Right atrium auricular region (tissue), 2 donors: ENCODE results near the gene ZNF547. TPM values are rescaled to one million over a fixed set of nuclear protein-coding genes. Genes with fewer than 3 reads are reported as not detected.

Experiments used
- DNase-seq: peaks from one replicate; pipeline ENCODE4 v3.0.0-alpha.2; 2019; ENCODE audit warnings: low spot score
- H3K27ac ChIP-seq, 2 donors: fragments of 200-600 bp; sonication (generic); 1 replicate in 1 of 2; 2 replicates in 1 of 2; pipeline ENCODE4 v1.5.1; 2016 to 2019
- H3K27me3 ChIP-seq, 2 donors: fragments of 200-600 bp; sonication (generic); one replicate each; pipeline versions ENCODE4 v1.5.1 to v1.6.0; 2017 to 2019
- H3K36me3 ChIP-seq: fragments of 200-600 bp; sonication (generic); one replicate; pipeline ENCODE4 v1.5.1; 2016
- H3K4me1 ChIP-seq, 2 donors: fragments of 200-600 bp; sonication (generic); one replicate each; pipeline versions ENCODE4 v1.5.1 to v1.6.0; 2017 to 2019
- H3K4me3 ChIP-seq, 2 donors: fragments of 200-600 bp; sonication (generic); 1 replicate in 1 of 2; 2 replicates in 1 of 2; pipeline ENCODE4 v1.5.1; 2017 to 2019; ENCODE audit warnings: mild to moderate bottlenecking in 1 of 2, moderate library complexity in 1 of 2
- H3K9me3 ChIP-seq, 2 donors: fragments of 200-600 bp; sonication (generic); one replicate each; pipeline ENCODE4 v1.5.1; 2019
- total RNA-seq, 2 donors: library from RNA; depleted of rRNA; stranded (reverse); fragments of >200 nt; gene quantifications; one replicate each; pipeline ENCODE4 v1.1.0, GENCODE V29; 2016
- TF ChIP-seq, protein P1 (sequence below), 2 donors: fragments of 200-600 bp; sonication (generic); IDR thresholded peaks; one replicate each; pipeline ENCODE4 v1.5.1; 2019; ENCODE audit warnings: antibody characterized with exemption in 2 of 2

The ZNF547 gene
- total RNA-seq, 2 donors from 2014 or later: 2.4 to 3.5 TPM

DNA sequence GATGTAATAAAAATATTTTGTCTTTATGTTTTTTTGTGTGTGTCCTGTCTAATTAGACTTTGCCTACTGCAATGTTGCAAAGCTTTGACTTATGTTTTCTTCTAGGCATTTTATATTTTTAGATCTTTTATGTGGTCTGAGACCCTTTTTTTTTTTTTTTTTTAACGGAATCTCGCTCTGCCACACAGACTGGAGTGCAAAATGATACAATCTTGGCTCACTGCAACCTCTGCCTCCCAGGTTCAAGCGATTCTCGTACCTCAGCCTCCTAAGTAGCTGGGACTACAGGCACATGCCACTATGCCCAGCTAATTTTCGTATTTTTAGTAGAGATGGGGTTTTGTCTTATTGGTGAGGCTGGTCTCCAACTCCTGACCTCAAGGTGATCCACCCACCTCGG, 20.8 kb upstream of the ZNF547 start:
- Histone ChIP-seq H3K4me3 (no peak overlapping the region), H3K27ac (no peak overlapping the region), H3K4me1 (peaks cover 0 to 14% of the 10 kb centered on the region in 2 donors), H3K36me3 (no peaks in the 10 kb centered on the region), H3K9me3 (no peaks in the 10 kb centered on the region), H3K27me3 (no peaks in the 10 kb centered on the region)
- DNase-seq: no peak
- TF ChIP-seq, protein P1, sequence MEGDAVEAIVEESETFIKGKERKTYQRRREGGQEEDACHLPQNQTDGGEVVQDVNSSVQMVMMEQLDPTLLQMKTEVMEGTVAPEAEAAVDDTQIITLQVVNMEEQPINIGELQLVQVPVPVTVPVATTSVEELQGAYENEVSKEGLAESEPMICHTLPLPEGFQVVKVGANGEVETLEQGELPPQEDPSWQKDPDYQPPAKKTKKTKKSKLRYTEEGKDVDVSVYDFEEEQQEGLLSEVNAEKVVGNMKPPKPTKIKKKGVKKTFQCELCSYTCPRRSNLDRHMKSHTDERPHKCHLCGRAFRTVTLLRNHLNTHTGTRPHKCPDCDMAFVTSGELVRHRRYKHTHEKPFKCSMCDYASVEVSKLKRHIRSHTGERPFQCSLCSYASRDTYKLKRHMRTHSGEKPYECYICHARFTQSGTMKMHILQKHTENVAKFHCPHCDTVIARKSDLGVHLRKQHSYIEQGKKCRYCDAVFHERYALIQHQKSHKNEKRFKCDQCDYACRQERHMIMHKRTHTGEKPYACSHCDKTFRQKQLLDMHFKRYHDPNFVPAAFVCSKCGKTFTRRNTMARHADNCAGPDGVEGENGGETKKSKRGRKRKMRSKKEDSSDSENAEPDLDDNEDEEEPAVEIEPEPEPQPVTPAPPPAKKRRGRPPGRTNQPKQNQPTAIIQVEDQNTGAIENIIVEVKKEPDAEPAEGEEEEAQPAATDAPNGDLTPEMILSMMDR (IDR thresholded peaks at IDR 0.05): no peak

DNA sequence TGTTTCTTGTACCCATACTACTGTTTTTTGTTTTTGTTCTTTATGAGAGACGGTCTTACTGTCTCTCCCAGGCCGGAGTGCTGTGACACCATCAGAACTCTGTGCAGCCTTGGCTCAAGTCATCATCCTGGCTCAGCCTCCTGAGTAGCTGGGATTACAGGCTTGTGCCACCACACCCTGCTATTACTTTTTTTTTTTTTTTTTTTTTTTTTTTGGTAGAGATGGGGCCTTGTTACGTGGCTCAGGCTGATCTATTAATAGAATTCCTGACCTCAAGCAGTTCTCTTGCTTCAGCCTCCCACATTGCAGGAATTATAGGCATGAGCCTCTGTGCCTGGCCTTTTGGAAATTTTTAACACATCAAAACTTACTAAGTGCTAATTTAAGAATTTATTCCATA, 15.2 kb upstream of the ZNF547 start:
- Histone ChIP-seq H3K4me1 (peaks cover 0 to 17% of the 10 kb centered on the region in 2 donors), H3K27ac (no peak overlapping the region), H3K36me3 (no peaks in the 10 kb centered on the region), H3K9me3 (no peaks in the 10 kb centered on the region), H3K27me3 (no peaks in the 10 kb centered on the region), H3K4me3 (no peak overlapping the region)
- DNase-seq: no peak
- TF ChIP-seq, protein P1 (IDR thresholded peaks at IDR 0.05): no peak

DNA sequence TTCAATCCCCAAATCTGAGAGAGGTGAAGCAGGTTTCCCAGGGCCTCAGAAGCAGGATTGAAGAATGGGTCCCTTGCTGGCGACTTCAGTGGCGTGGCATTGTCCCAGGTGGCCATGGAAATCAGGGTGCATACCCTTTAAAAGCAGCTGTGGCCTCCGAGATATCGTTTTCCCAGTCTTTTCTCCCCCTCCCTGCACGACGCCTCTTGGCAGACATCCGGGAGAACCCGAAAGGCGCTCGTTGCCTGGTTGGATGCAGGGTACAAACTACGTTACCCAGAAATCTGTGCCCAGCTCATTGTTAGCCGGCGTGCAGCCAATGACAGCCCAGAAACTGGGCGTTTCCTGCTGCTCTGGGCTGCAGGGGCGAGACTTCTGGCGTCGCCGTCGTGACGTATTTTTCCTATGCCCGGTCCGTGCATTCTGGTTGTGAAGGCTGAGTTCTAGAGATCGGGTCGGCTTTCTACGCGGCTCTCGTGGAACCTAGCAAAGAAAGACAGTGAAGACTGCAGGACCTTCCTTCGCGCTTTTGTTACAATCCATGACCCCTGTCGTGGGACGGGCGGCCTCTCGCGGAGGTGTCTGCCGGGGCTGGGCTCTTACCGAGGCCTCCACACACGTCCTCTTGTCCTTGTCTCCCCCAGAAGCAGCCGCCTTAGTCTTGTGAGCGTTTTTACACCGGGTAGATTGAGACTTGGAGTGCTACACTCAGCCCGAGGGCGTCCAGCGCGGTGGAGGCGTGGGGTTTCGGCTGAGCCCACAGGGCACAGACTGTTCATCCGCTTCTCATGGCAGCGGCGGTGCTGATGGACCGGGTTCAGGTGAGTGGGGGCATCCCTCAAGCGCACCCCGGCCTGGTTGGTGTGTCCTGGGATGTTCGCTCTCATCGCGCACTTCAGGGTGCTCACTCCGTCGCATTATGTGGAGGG, 12.2 kb upstream of the ZNF547 start, which contains the start of gene ZNF304:
ZNF304 (plus strand) TSS at position 395 of the 929 bp plus-strand sequence; CDS start at position 789, 394 bp downstream.
- DNase-seq: peak; percentile 96
- TF ChIP-seq, protein P1 (IDR thresholded peaks at IDR 0.05): no peak
- peak within 1 kb of the TSS; percentile 82 to 89 for H3K27ac ChIP-seq

DNA sequence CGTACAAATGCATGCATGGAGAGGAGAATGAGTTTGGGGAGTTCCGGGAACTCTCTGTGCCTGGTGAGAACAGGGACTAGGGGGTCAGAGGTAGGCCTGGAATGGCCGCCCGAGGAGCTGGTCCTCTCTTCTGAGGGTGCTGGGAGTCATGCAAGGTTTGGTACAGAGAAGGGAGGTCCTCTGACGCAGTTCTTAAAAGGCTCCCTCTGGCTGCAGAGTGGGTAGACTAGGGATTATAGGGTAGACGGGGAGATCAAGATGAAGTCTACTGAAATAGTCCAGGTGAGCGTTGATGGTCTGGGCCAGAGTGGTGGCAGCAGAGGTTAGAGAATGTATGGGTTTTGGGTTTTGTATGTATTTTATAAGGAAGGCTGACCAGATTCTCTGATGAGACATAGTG, 11.5 kb upstream of the ZNF547 start:
- Histone ChIP-seq H3K27me3 (no peaks in the 10 kb centered on the region), H3K4me1 (peaks cover 0 to 33% of the 10 kb centered on the region in 2 donors), H3K27ac (peak overlapping the region; percentile 82 to 89), H3K9me3 (peaks cover 0 to 13% of the 10 kb centered on the region in 2 donors), H3K4me3 (peak overlapping the region; percentile 87 to 98), H3K36me3 (peaks cover 29% of the 10 kb centered on the region)
- no peak for DNase-seq
- TF ChIP-seq, protein P1 (IDR thresholded peaks at IDR 0.05): no peak

More for the DNA sequence above, 12.2 kb upstream of the ZNF547 start, which contains the start of gene ZNF304:
- peaks cover 22% of the 10 kb centered on the region for H3K36me3 ChIP-seq
- peaks cover 0 to 33% of the 10 kb centered on the region in 2 donors for H3K4me1 ChIP-seq
- no peaks in the 10 kb centered on the region for H3K27me3 ChIP-seq
- peak within 1 kb of the TSS; percentile 87 to 98 for H3K4me3 ChIP-seq
- peaks cover 0 to 5% of the 10 kb centered on the region in 2 donors for H3K9me3 ChIP-seq

DNA sequence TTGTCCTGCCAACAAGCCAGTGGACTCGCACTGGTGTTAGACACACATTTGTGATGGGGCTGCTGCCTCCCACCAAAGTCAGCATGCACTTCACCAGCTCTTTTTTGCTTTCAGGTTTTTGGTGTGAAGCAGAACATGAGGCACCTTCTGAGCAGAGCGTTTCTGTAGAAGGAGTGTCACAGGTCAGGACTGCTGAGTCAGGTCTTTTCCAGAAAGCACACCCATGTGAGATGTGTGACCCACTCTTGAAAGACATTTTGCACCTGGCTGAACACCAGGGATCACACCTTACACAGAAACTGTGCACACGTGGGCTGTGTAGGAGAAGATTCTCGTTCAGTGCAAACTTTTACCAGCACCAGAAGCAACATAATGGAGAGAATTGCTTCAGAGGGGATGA, 7.4 kb upstream of the ZNF547 start:
- Histone ChIP-seq H3K4me1 (peaks cover 0 to 33% of the 10 kb centered on the region in 2 donors), H3K36me3 (peaks cover 52% of the 10 kb centered on the region)

More for the DNA sequence above, 7.4 kb upstream of the ZNF547 start:
- Histone ChIP-seq H3K9me3 (peaks cover 0 to 40% of the 10 kb centered on the region in 2 donors), H3K27ac (no peak overlapping the region), H3K27me3 (no peaks in the 10 kb centered on the region), H3K4me3 (no peak overlapping the region)
- TF ChIP-seq, protein P1 (IDR thresholded peaks at IDR 0.05): no peak
- DNase-seq: no peak
